ENCODE data around the gene MBD3L4.
"Not testable (repeated sequence)": the region's sequence is repeated elsewhere in the genome, so short reads cannot be mapped to it uniquely, and the experiment has no call there.

Gene MBD3L4

GRCh38 chr19:7067716-7068115, 27.7 kb upstream of the MBD3L4 start:
- Histone ChIP-seq H3K27me3 (ENCODE audit: insufficient read depth, low read length) (no peaks in the 10 kb centered on the region), H3K27ac (ENCODE audit: low read depth, low read length) (no peak overlapping the region), H2AFZ (ENCODE audit: low read length, unreplicated experiment) (no peak overlapping the region), H3K36me3 (ENCODE audit: insufficient read depth, low read length) (peaks cover 4% of the 10 kb centered on the region), H3K4me3 (ENCODE audit: low read depth, low read length) (no peak overlapping the region), H3K79me2 (ENCODE audit: control insufficient read depth, insufficient read depth, low read length, unreplicated experiment) (peaks cover 10% of the 10 kb centered on the region), H3K4me1 (ENCODE audit: control insufficient read depth, insufficient read depth, low read length, unreplicated experiment) (peaks cover 6% of the 10 kb centered on the region)

- not testable (repeated sequence) for H3K4me1 ChIP-seq (ENCODE audit: control insufficient read depth, insufficient read depth, low read length, unreplicated experiment); H3K27ac ChIP-seq (ENCODE audit: low read depth, low read length); H3K27me3 ChIP-seq (ENCODE audit: insufficient read depth, low read length); H3K4me3 ChIP-seq (ENCODE audit: low read depth, low read length); H3K36me3 ChIP-seq (ENCODE audit: insufficient read depth, low read length); H3K79me2 ChIP-seq (ENCODE audit: control insufficient read depth, insufficient read depth, low read length, unreplicated experiment); H2AFZ ChIP-seq (ENCODE audit: low read length, unreplicated experiment)
Observed at GRCh38 chr19:7067122-7067521, 27.1 kb upstream of the MBD3L4 start.

GRCh38 chr19:7063764-7064418, 23.9 kb upstream of the MBD3L4 start:
- H2AFZ ChIP-seq (ENCODE audit: low read length, unreplicated experiment): no peak overlapping the region
- no peaks in the 10 kb centered on the region for H3K79me2 ChIP-seq (ENCODE audit: control insufficient read depth, insufficient read depth, low read length, unreplicated experiment)
- H3K27me3 ChIP-seq (ENCODE audit: insufficient read depth, low read length): no peaks in the 10 kb centered on the region
- H3K4me3 ChIP-seq (ENCODE audit: low read depth, low read length): no peak overlapping the region
- no peak overlapping the region for H3K27ac ChIP-seq (ENCODE audit: low read depth, low read length)
- H3K36me3 ChIP-seq (ENCODE audit: insufficient read depth, low read length): no peaks in the 10 kb centered on the region
- no peaks in the 10 kb centered on the region for H3K4me1 ChIP-seq (ENCODE audit: control insufficient read depth, insufficient read depth, low read length, unreplicated experiment)

GRCh38 chr19:7063339-7063738, 23.4 kb upstream of the MBD3L4 start:
- no peaks in the 10 kb centered on the region for H3K79me2 ChIP-seq (ENCODE audit: control insufficient read depth, insufficient read depth, low read length, unreplicated experiment)
- H3K27me3 ChIP-seq (ENCODE audit: insufficient read depth, low read length): no peaks in the 10 kb centered on the region
- H2AFZ ChIP-seq (ENCODE audit: low read length, unreplicated experiment): no peak overlapping the region

GRCh38 chr19:7059977-7060376, 20.0 kb upstream of the MBD3L4 start:
- H3K79me2 ChIP-seq (ENCODE audit: control insufficient read depth, insufficient read depth, low read length, unreplicated experiment); H3K27ac ChIP-seq (ENCODE audit: low read depth, low read length); H3K4me1 ChIP-seq (ENCODE audit: control insufficient read depth, insufficient read depth, low read length, unreplicated experiment); H3K27me3 ChIP-seq (ENCODE audit: insufficient read depth, low read length); H2AFZ ChIP-seq (ENCODE audit: low read length, unreplicated experiment); H3K4me3 ChIP-seq (ENCODE audit: low read depth, low read length); H3K36me3 ChIP-seq (ENCODE audit: insufficient read depth, low read length): not testable (repeated sequence)

More at GRCh38 chr19:7063339-7063738, 23.4 kb upstream of the MBD3L4 start:
- no peak overlapping the region for H3K4me3 ChIP-seq (ENCODE audit: low read depth, low read length)
- H3K27ac ChIP-seq (ENCODE audit: low read depth, low read length): no peak overlapping the region
- H3K36me3 ChIP-seq (ENCODE audit: insufficient read depth, low read length): no peaks in the 10 kb centered on the region
- H3K4me1 ChIP-seq (ENCODE audit: control insufficient read depth, insufficient read depth, low read length, unreplicated experiment): no peaks in the 10 kb centered on the region

GRCh38 chr19:7058576-7058975, 18.6 kb upstream of the MBD3L4 start, which contains the start of gene MBD3L3:
Gene MBD3L3, minus strand, starts transcription at chr19:7058676. Its CDS starts 71 bp downstream, at chr19:7058605.
- H3K4me1 ChIP-seq (ENCODE audit: control insufficient read depth, insufficient read depth, low read length, unreplicated experiment); H2AFZ ChIP-seq (ENCODE audit: low read length, unreplicated experiment); H3K27ac ChIP-seq (ENCODE audit: low read depth, low read length); H3K27me3 ChIP-seq (ENCODE audit: insufficient read depth, low read length); H3K4me3 ChIP-seq (ENCODE audit: low read depth, low read length); H3K79me2 ChIP-seq (ENCODE audit: control insufficient read depth, insufficient read depth, low read length, unreplicated experiment); H3K36me3 ChIP-seq (ENCODE audit: insufficient read depth, low read length): not testable (repeated sequence)

GRCh38 chr19:7056371-7056770, 16.4 kb upstream of the MBD3L4 start:
- H3K36me3 ChIP-seq (ENCODE audit: insufficient read depth, low read length); H3K4me3 ChIP-seq (ENCODE audit: low read depth, low read length); H3K79me2 ChIP-seq (ENCODE audit: control insufficient read depth, insufficient read depth, low read length, unreplicated experiment); H3K4me1 ChIP-seq (ENCODE audit: control insufficient read depth, insufficient read depth, low read length, unreplicated experiment); H3K27ac ChIP-seq (ENCODE audit: low read depth, low read length); H2AFZ ChIP-seq (ENCODE audit: low read length, unreplicated experiment); H3K27me3 ChIP-seq (ENCODE audit: insufficient read depth, low read length): not testable (repeated sequence)

- H3K27me3 ChIP-seq (ENCODE audit: insufficient read depth, low read length); H3K36me3 ChIP-seq (ENCODE audit: insufficient read depth, low read length); H2AFZ ChIP-seq (ENCODE audit: low read length, unreplicated experiment); H3K79me2 ChIP-seq (ENCODE audit: control insufficient read depth, insufficient read depth, low read length, unreplicated experiment); H3K4me1 ChIP-seq (ENCODE audit: control insufficient read depth, insufficient read depth, low read length, unreplicated experiment); H3K4me3 ChIP-seq (ENCODE audit: low read depth, low read length); H3K27ac ChIP-seq (ENCODE audit: low read depth, low read length): not testable (repeated sequence)
Observed at GRCh38 chr19:7055679-7056078, 15.7 kb upstream of the MBD3L4 start.

- H3K79me2 ChIP-seq (ENCODE audit: control insufficient read depth, insufficient read depth, low read length, unreplicated experiment); H3K4me1 ChIP-seq (ENCODE audit: control insufficient read depth, insufficient read depth, low read length, unreplicated experiment); H3K27me3 ChIP-seq (ENCODE audit: insufficient read depth, low read length); H3K27ac ChIP-seq (ENCODE audit: low read depth, low read length); H3K36me3 ChIP-seq (ENCODE audit: insufficient read depth, low read length); H2AFZ ChIP-seq (ENCODE audit: low read length, unreplicated experiment); H3K4me3 ChIP-seq (ENCODE audit: low read depth, low read length): not testable (repeated sequence)
Observed at GRCh38 chr19:7054635-7055368, 14.8 kb upstream of the MBD3L4 start.

- H3K36me3 ChIP-seq (ENCODE audit: insufficient read depth, low read length); H3K27ac ChIP-seq (ENCODE audit: low read depth, low read length); H3K4me3 ChIP-seq (ENCODE audit: low read depth, low read length); H3K4me1 ChIP-seq (ENCODE audit: control insufficient read depth, insufficient read depth, low read length, unreplicated experiment); H3K79me2 ChIP-seq (ENCODE audit: control insufficient read depth, insufficient read depth, low read length, unreplicated experiment); H2AFZ ChIP-seq (ENCODE audit: low read length, unreplicated experiment); H3K27me3 ChIP-seq (ENCODE audit: insufficient read depth, low read length): not testable (repeated sequence)
Observed at GRCh38 chr19:7052896-7053295, 12.9 kb upstream of the MBD3L4 start.

- H3K79me2 ChIP-seq (ENCODE audit: control insufficient read depth, insufficient read depth, low read length, unreplicated experiment); H3K4me3 ChIP-seq (ENCODE audit: low read depth, low read length); H3K27ac ChIP-seq (ENCODE audit: low read depth, low read length); H3K4me1 ChIP-seq (ENCODE audit: control insufficient read depth, insufficient read depth, low read length, unreplicated experiment); H2AFZ ChIP-seq (ENCODE audit: low read length, unreplicated experiment); H3K36me3 ChIP-seq (ENCODE audit: insufficient read depth, low read length); H3K27me3 ChIP-seq (ENCODE audit: insufficient read depth, low read length): not testable (repeated sequence)
Observed at GRCh38 chr19:7051421-7051820, 11.4 kb upstream of the MBD3L4 start.
